MM.1S (cell line): ENCODE results near the gene PIEZO1.

Source experiments
- DNase-seq: peaks from one replicate; pipeline ENCODE4 v3.0.0-alpha.2; 2015
- H2AFZ ChIP-seq: fragments of 300-600 bp; sonication (generic); 2 replicates; pipeline ENCODE4 v1.6.0; 2016; ENCODE audit warnings: antibody characterized with exemption, low read length
- H3F3A ChIP-seq: fragments of 300-600 bp; sonication (generic); 2 replicates; pipeline ENCODE4 v1.6.1; 2016; ENCODE audit warnings: mild to moderate bottlenecking, antibody characterized with exemption, low read length, moderate library complexity, mixed read lengths; ENCODE audit not compliant: insufficient read depth
- H3K27ac ChIP-seq: fragments of 300-600 bp; sonication (generic); 2 replicates; pipeline ENCODE4 v1.5.1; 2016; ENCODE audit warnings: mild to moderate bottlenecking, low read length
- H3K27me3 ChIP-seq: fragments of 300-600 bp; sonication (generic); replicated peaks from 2 replicates; pipeline ENCODE4 v1.6.0; 2016; ENCODE audit warnings: low read length; ENCODE audit not compliant: insufficient read depth
- H3K36me3 ChIP-seq: fragments of 300-600 bp; sonication (generic); replicated peaks from 2 replicates; pipeline ENCODE4 v1.6.1; 2016; ENCODE audit warnings: mild to moderate bottlenecking, low read length, mixed read lengths; ENCODE audit not compliant: insufficient read depth
- H3K4me1 ChIP-seq: fragments of 300-600 bp; sonication (generic); 2 replicates; pipeline ENCODE4 v1.6.1; 2016; ENCODE audit warnings: low read length, mixed read lengths
- H3K4me2 ChIP-seq: fragments of 300-600 bp; sonication (generic); 2 replicates; pipeline ENCODE4 v1.6.0; 2016; ENCODE audit warnings: low read depth, low read length
- H3K4me3 ChIP-seq: fragments of 300-600 bp; sonication (generic); 2 replicates; pipeline ENCODE4 v1.5.1; 2016; ENCODE audit warnings: low read length, mixed read lengths
- H3K79me2 ChIP-seq: fragments of 300-600 bp; sonication (generic); 2 replicates; pipeline ENCODE4 v1.6.1; 2016; ENCODE audit warnings: mixed run types, low read length, mixed read lengths
- H3K9ac ChIP-seq: fragments of 300-600 bp; sonication (generic); 2 replicates; pipeline ENCODE4 v1.6.1; 2016; ENCODE audit warnings: low read length, mixed read lengths
- H3K9me2 ChIP-seq: fragments of 300-600 bp; sonication (generic); replicated peaks from 2 replicates; pipeline ENCODE4 v1.6.1; 2016; ENCODE audit warnings: mild to moderate bottlenecking, low read length, mixed read lengths; ENCODE audit not compliant: insufficient read depth
- H3K9me3 ChIP-seq: fragments of 300-600 bp; sonication (generic); replicated peaks from 2 replicates; pipeline ENCODE4 v1.6.1; 2016; ENCODE audit warnings: mild to moderate bottlenecking, low read length, mixed read lengths; ENCODE audit not compliant: insufficient read depth
- H4K20me1 ChIP-seq: fragments of 300-600 bp; sonication (generic); 2 replicates; pipeline ENCODE4 v1.6.1; 2016; ENCODE audit warnings: mild to moderate bottlenecking, low read length, moderate library complexity, mixed read lengths; ENCODE audit not compliant: insufficient read depth
- CTCF ChIP-seq: fragments of 300-600 bp; sonication (generic); IDR thresholded peaks from 2 replicates; pipeline ENCODE4 v1.5.1; 2016; ENCODE audit warnings: antibody characterized with exemption, low read length, mixed read lengths
- EZH2 ChIP-seq: fragments of 300-600 bp; sonication (generic); optimal IDR thresholded peaks from 2 replicates; pipeline ENCODE3; 2017; ENCODE audit warnings: low read depth, mild to moderate bottlenecking, antibody characterized with exemption, low read length, mixed read lengths
- EZH2phosphoT487 ChIP-seq: fragments of 300-600 bp; sonication (generic); IDR thresholded peaks from 2 replicates; pipeline ENCODE4 v1.6.1; 2018; ENCODE audit warnings: antibody characterized with exemption, low read length

Gene PIEZO1

GRCh38 chr16:88688013-88688778, 96.8 kb downstream of the PIEZO1 start:
- Histone ChIP-seq H3K4me2 (no peak overlapping the region), H2AFZ (no peak overlapping the region), H3K27me3 (no peaks in the 10 kb centered on the region), H4K20me1 (no peaks in the 10 kb centered on the region), H3K79me2 (peaks cover 8% of the 10 kb centered on the region; the same call in 1 of the 2 replicates), H3K9me2 (no peaks in the 10 kb centered on the region), H3K4me3 (no peak overlapping the region), H3K36me3 (no peaks in the 10 kb centered on the region), H3K9me3 (no peaks in the 10 kb centered on the region), H3K27ac (no peak overlapping the region), H3K9ac (no peak overlapping the region), H3K4me1 (0 out of 2 replicates have a peak, but pooled peaks cover 7% of the 10 kb centered on the region), H3F3A (peaks cover 11% of the 10 kb centered on the region)
- DNase-seq = no peak
- TF ChIP-seq CTCF = no peak
- no peak for TF ChIP-seq EZH2phosphoT487
- no peak for TF ChIP-seq EZH2

- Histone ChIP-seq H3K9me2 (no peaks in the 10 kb centered on the region), H3K9ac (no peak overlapping the region), H3K4me3 (no peak overlapping the region), H3K9me3 (no peaks in the 10 kb centered on the region), H3K79me2 (peaks cover 8% of the 10 kb centered on the region; the same call in 1 of the 2 replicates), H2AFZ (no peak overlapping the region), H3K4me1 (0 out of 2 replicates have a peak, but pooled peaks cover 7% of the 10 kb centered on the region), H3K27me3 (no peaks in the 10 kb centered on the region), H3K36me3 (no peaks in the 10 kb centered on the region), H3K27ac (no peak overlapping the region), H3K4me2 (no peak overlapping the region), H3F3A (peaks cover 11% of the 10 kb centered on the region), H4K20me1 (no peaks in the 10 kb centered on the region)
- TF ChIP-seq EZH2 = no peak
- TF ChIP-seq EZH2phosphoT487 = no peak
- DNase-seq = no peak
These were observed 97.4 kb downstream of the PIEZO1 start for GRCh38 chr16:88687676-88688012.

GRCh38 chr16:88687254-88687576, 97.8 kb downstream of the PIEZO1 start:
- H3K4me3 ChIP-seq = no peak overlapping the region
- H3K9me3 ChIP-seq = no peaks in the 10 kb centered on the region
- peaks cover 10% of the 10 kb centered on the region for H3K4me1 ChIP-seq
- DNase-seq = no peak
- H3K9me2 ChIP-seq = no peaks in the 10 kb centered on the region
- H3K36me3 ChIP-seq = no peaks in the 10 kb centered on the region
- no peak overlapping the region for H2AFZ ChIP-seq
- no peaks in the 10 kb centered on the region for H4K20me1 ChIP-seq
- H3K27me3 ChIP-seq = no peaks in the 10 kb centered on the region
- no peak overlapping the region for H3K9ac ChIP-seq
- no peak for TF ChIP-seq EZH2phosphoT487
- no peak for TF ChIP-seq EZH2
- no peak for TF ChIP-seq CTCF
- H3K79me2 ChIP-seq = peaks cover 8% of the 10 kb centered on the region; the same call in 1 of the 2 replicates
- H3F3A ChIP-seq = peaks cover 14% of the 10 kb centered on the region
- H3K27ac ChIP-seq = no peak overlapping the region
- no peak overlapping the region for H3K4me2 ChIP-seq
